IMR-90 (cell line): Measurements from ENCODE around the gene UGT1A7.

Source experiments
- RAD21 ChIP-seq: IDR thresholded peaks from 2 replicates; pipeline ENCODE4 v1.6.1; 2012; ENCODE audit warnings: low read length, improper control_type of control experiment
- TF ChIP-seq, protein P1 (sequence below): conservative IDR thresholded peaks from 2 replicates; pipeline ENCODE4 v1.5.1; 2012; ENCODE audit warnings: mild to moderate bottlenecking, low read depth, low read length, improper control_type of control experiment

DNA sequence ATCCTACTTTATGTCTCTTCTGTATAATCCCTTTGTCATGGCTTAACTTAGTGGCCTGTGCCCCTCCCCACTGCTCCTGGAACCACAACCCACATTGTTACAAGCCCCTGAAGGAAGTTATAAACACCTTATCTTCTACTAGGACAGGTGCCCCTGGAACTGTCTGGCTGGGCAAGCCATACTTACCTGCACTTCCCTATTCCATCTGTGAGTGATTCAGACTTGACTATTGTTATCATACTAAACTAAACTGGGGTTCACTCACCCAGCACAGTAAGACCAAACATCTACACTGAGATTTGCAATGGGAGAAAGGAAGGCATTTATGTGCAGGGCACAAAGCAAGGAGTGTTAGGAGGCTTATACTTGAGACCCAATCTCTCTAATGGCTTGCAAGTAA, 7.3 kb downstream of the UGT1A7 start:
- TF ChIP-seq RAD21, result no peak
- TF ChIP-seq, protein P1, sequence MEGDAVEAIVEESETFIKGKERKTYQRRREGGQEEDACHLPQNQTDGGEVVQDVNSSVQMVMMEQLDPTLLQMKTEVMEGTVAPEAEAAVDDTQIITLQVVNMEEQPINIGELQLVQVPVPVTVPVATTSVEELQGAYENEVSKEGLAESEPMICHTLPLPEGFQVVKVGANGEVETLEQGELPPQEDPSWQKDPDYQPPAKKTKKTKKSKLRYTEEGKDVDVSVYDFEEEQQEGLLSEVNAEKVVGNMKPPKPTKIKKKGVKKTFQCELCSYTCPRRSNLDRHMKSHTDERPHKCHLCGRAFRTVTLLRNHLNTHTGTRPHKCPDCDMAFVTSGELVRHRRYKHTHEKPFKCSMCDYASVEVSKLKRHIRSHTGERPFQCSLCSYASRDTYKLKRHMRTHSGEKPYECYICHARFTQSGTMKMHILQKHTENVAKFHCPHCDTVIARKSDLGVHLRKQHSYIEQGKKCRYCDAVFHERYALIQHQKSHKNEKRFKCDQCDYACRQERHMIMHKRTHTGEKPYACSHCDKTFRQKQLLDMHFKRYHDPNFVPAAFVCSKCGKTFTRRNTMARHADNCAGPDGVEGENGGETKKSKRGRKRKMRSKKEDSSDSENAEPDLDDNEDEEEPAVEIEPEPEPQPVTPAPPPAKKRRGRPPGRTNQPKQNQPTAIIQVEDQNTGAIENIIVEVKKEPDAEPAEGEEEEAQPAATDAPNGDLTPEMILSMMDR, result no peak
